ENCODE measurements around the gene DEPDC1B. TPM values are rescaled to one million over a fixed set of nuclear protein-coding genes. Genes with fewer than 3 reads are reported as not detected.

DEPDC1B gene
- polyA plus RNA-seq, 6 donors from 2014 or later: 0.44 TPM; not detected in 5

DNA sequence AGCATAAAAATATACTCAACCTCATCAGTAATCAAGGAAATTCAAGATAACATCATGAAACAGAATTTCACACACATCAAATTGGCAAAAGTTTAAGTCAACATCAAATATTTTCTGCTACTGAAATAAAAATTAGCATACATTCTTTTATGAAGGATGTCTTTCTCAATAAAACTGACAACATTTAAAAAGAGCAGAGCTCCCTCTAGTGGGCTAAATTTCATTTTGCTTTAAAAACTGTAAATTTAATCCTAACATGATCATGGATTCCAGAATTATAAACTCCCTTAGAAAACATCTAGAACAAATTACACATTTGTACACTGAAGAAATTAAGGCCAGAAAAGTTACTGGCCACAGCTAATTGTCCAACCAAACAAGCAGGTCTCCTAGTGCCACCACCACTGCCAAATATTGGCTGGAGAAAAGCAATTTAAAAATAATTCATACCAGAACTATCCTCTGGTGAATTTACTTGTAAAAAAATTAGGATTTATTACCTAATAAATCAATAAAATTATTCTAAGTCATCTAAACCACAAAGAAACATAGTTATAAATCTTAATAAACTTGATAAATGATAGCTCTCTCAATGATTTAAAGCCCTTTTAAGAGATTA, 31.2 kb downstream of the DEPDC1B start:
- no peak overlapping the region for H3K27ac Mint-ChIP-seq
- H3K9me3 Mint-ChIP-seq: no peaks in the 10 kb centered on the region
- peak in 1 of 2 donors; percentile 30 for ATAC-seq (ENCODE audit: low read depth in 2 of 2)
- H3K4me3 Mint-ChIP-seq: no peak overlapping the region
- no peaks in the 10 kb centered on the region for H3K27me3 Mint-ChIP-seq
- no peaks in the 10 kb centered on the region for H3K4me1 Mint-ChIP-seq
- DNase-seq: peak; percentile 29
- H3K36me3 Mint-ChIP-seq: no peaks in the 10 kb centered on the region

DNA sequence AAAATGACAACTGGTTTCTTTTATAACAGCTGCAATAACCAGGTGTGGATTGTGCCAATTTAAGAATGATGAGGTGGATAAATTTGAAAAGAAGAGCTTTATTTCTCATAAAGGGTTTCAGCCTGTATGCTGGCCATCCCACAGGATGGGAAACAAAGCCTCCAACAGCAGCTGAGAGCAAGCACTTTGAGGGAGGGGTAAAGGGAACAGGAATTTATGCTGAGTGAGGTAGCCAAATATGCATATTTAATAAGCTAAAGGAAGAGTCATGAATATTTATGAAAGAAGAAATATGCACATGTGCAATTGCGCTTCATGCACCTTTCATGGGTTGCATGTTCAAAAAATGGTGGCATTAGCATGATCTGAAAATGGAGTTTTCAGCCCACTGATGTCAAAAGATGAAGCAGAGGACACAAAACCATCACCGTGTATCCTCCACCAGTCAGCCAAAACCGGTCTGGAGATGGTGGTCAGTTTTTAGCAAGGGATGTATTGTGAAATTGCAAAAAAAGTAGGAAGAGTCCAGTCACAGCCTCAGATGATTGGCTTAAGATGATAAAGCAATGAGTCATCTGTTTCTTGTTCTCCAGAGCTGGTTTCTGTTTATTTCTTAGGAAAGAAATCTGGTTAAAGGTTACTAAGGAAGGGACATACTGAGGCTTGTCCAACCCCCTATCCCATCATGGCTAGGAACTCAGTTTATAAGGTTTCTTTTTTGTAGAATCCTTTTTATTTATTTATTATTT, 47.9 kb downstream of the DEPDC1B start:
- ATAC-seq (ENCODE audit: low read depth in 2 of 2) (no peak), DNase-seq (no peak)
- Mint-ChIP-seq H3K4me1 (no peaks in the 10 kb centered on the region), H3K36me3 (no peaks in the 10 kb centered on the region), H3K4me3 (no peak overlapping the region), H3K9me3 (peaks cover 0 to 10% (median 6%) of the 10 kb centered on the region in 7 donors), H3K27ac (no peak overlapping the region), H3K27me3 (no peaks in the 10 kb centered on the region)

GRCh38 chr5:60649288-60649917, 50.6 kb downstream of the DEPDC1B start:
- Mint-ChIP-seq H3K4me1 (no peaks in the 10 kb centered on the region), H3K4me3 (no peak overlapping the region), H3K27me3 (no peaks in the 10 kb centered on the region), H3K27ac (no peak overlapping the region), H3K9me3 (no peaks in the 10 kb centered on the region), H3K36me3 (no peaks in the 10 kb centered on the region)
- ATAC-seq (ENCODE audit: low read depth in 2 of 2): peak; percentile 66 to 81
- peak; percentile 42 for DNase-seq

GRCh38 chr5:60648175-60648574, 51.8 kb downstream of the DEPDC1B start:
- H3K4me1 Mint-ChIP-seq: no peaks in the 10 kb centered on the region
- no peaks in the 10 kb centered on the region for H3K36me3 Mint-ChIP-seq
- no peaks in the 10 kb centered on the region for H3K27me3 Mint-ChIP-seq
- no peak overlapping the region for H3K4me3 Mint-ChIP-seq
- no peaks in the 10 kb centered on the region for H3K9me3 Mint-ChIP-seq
- peak overlapping the region in 1 of 6 donors; percentile 18 for H3K27ac Mint-ChIP-seq
- no peak for ATAC-seq (ENCODE audit: low read depth in 2 of 2)
- no peak for DNase-seq

- Mint-ChIP-seq H3K4me1 (no peaks in the 10 kb centered on the region), H3K27ac (no peak overlapping the region), H3K4me3 (no peak overlapping the region), H3K36me3 (no peaks in the 10 kb centered on the region), H3K9me3 (no peaks in the 10 kb centered on the region), H3K27me3 (no peaks in the 10 kb centered on the region)
- DNase-seq: no peak
- no peak for ATAC-seq (ENCODE audit: low read depth in 2 of 2)
Measured at GRCh38 chr5:60640901-60641300, 59.1 kb downstream of the DEPDC1B start.

DNA sequence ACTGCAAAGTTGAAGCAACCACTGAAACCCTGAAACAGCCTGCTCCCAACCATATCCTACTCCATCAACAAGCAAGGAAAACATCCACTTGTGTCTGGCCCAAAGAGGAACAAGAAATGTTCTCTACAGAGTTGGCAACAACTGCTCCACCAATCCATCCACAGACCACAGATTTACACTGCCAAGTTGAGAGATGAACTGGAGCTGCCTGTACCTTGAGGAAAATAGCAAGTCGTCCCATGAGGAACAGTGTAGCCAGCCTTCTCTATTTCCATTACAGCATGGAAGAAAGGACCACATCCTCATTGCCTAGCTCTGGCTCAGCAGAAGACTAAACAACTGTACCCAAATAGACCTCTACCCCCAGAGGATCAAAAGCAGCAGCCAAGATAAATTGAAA, 60.4 kb downstream of the DEPDC1B start:
- no peak for DNase-seq
- Mint-ChIP-seq H3K4me3 (no peak overlapping the region), H3K27me3 (no peaks in the 10 kb centered on the region), H3K27ac (no peak overlapping the region), H3K9me3 (no peaks in the 10 kb centered on the region), H3K4me1 (no peaks in the 10 kb centered on the region), H3K36me3 (no peaks in the 10 kb centered on the region)
- ATAC-seq (ENCODE audit: low read depth in 2 of 2): no peak

DNA sequence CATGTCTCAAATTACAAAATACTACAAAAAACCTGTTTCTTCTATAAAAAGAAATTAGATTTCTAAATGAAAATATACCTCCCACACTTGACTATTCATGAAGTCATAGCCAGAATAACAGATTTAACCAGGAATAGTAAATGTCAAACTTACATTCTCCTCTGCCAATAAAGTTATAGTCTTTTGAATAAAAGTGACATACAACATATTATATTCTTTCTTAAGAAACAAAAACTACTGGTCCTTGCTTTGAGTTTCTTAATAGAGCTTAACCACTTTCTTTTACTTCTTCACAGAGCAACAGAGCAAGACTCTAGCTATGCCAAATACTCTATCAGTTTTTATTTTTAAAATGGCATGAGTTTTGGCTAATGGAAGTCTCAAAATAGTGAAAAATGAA, 61.7 kb downstream of the DEPDC1B start:
- H3K27me3 Mint-ChIP-seq: no peaks in the 10 kb centered on the region
- no peak overlapping the region for H3K27ac Mint-ChIP-seq
- peaks cover 0 to 1% (median 0%) of the 10 kb centered on the region in 7 donors for H3K9me3 Mint-ChIP-seq
- DNase-seq: no peak
- H3K4me3 Mint-ChIP-seq: no peak overlapping the region
- no peak for ATAC-seq (ENCODE audit: low read depth in 2 of 2)
- no peaks in the 10 kb centered on the region for H3K4me1 Mint-ChIP-seq
- no peaks in the 10 kb centered on the region for H3K36me3 Mint-ChIP-seq

- Mint-ChIP-seq H3K36me3 (no peaks in the 10 kb centered on the region), H3K4me3 (no peak overlapping the region)
- ATAC-seq (ENCODE audit: low read depth in 2 of 2): no peak
Measured at GRCh38 chr5:60636644-60637043, 63.3 kb downstream of the DEPDC1B start.

DNA sequence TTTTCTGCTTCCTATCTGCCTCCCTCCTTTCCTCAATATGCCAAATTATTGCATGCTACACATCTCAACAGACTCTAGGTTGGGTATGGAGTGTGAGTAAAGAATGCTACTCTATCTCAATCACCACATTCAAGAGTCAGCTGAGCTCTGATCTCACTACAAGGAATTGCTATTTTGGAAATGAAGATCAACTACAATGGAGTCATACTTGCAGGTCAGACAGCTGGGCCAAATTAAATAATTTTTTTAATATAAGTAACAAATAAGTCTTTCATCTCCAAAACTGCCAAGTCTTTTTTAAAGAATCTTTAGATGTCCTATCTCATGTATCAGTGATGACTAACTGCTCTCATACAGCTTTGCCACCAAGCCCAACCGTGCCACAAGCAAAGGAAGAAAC, 64.0 kb downstream of the DEPDC1B start:
- no peaks in the 10 kb centered on the region for H3K27me3 Mint-ChIP-seq

More at GRCh38 chr5:60636644-60637043, 63.3 kb downstream of the DEPDC1B start:
- Mint-ChIP-seq H3K4me1 (no peaks in the 10 kb centered on the region), H3K9me3 (peaks cover 0 to 1% (median 0%) of the 10 kb centered on the region in 7 donors), H3K27me3 (no peaks in the 10 kb centered on the region), H3K27ac (no peak overlapping the region)
- no peak for DNase-seq

GRCh38 chr5:60634051-60634450, 65.9 kb downstream of the DEPDC1B start:
- Mint-ChIP-seq H3K27ac (peak overlapping the region in 1 of 6 donors; percentile 72), H3K4me1 (no peaks in the 10 kb centered on the region), H3K9me3 (peaks cover 0 to 1% (median 0%) of the 10 kb centered on the region in 7 donors), H3K4me3 (no peak overlapping the region), H3K36me3 (no peaks in the 10 kb centered on the region), H3K27me3 (no peaks in the 10 kb centered on the region)
- DNase-seq: no peak
- ATAC-seq (ENCODE audit: low read depth in 2 of 2): no peak

More for the DNA sequence above, 64.0 kb downstream of the DEPDC1B start:
- ATAC-seq (ENCODE audit: low read depth in 2 of 2) (no peak), DNase-seq (no peak)
- Mint-ChIP-seq H3K9me3 (peaks cover 0 to 1% (median 0%) of the 10 kb centered on the region in 7 donors), H3K27ac (no peak overlapping the region), H3K36me3 (no peaks in the 10 kb centered on the region), H3K4me3 (no peak overlapping the region), H3K4me1 (no peaks in the 10 kb centered on the region)

GRCh38 chr5:60633341-60633740, 66.6 kb downstream of the DEPDC1B start:
- peaks cover 0 to 1% (median 0%) of the 10 kb centered on the region in 7 donors for H3K9me3 Mint-ChIP-seq
- H3K4me1 Mint-ChIP-seq: no peaks in the 10 kb centered on the region
- H3K4me3 Mint-ChIP-seq: no peak overlapping the region
- DNase-seq (no peak), ATAC-seq (ENCODE audit: low read depth in 2 of 2) (no peak)
- no peaks in the 10 kb centered on the region for H3K27me3 Mint-ChIP-seq
- H3K36me3 Mint-ChIP-seq: no peaks in the 10 kb centered on the region
- peak overlapping the region in 1 of 6 donors; percentile 10 for H3K27ac Mint-ChIP-seq

GRCh38 chr5:60632153-60632552, 67.8 kb downstream of the DEPDC1B start:
- Mint-ChIP-seq H3K27me3 (no peaks in the 10 kb centered on the region), H3K36me3 (no peaks in the 10 kb centered on the region), H3K9me3 (peaks cover 0 to 1% (median 0%) of the 10 kb centered on the region in 7 donors), H3K27ac (no peak overlapping the region), H3K4me3 (no peak overlapping the region), H3K4me1 (no peaks in the 10 kb centered on the region)
- DNase-seq (no peak), ATAC-seq (ENCODE audit: low read depth in 2 of 2) (no peak)

DNA sequence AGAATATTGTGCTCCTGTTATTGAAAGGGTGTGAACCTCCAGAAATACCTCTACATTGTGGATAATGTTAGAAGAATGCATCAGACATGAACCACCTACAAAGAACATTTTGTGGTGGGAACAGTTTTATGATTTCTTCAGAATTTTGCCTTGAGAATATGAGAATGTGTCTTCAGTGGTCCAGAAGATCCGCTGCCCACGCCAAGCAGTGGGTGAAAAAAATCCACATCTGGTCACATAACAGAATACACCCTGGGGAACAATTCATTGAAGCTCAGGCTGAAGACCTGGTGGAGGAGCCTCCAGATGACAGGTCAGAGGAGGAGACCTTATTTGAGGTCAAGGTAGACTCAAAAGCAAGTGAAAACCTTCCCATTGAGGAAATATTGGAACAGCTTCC, 69.1 kb downstream of the DEPDC1B start:
- DNase-seq (no peak), ATAC-seq (ENCODE audit: low read depth in 2 of 2) (no peak)
- Mint-ChIP-seq H3K4me3 (no peak overlapping the region), H3K4me1 (no peaks in the 10 kb centered on the region), H3K36me3 (no peaks in the 10 kb centered on the region), H3K27me3 (no peaks in the 10 kb centered on the region), H3K9me3 (peaks cover 0 to 1% (median 0%) of the 10 kb centered on the region in 7 donors), H3K27ac (no peak overlapping the region)

DNA sequence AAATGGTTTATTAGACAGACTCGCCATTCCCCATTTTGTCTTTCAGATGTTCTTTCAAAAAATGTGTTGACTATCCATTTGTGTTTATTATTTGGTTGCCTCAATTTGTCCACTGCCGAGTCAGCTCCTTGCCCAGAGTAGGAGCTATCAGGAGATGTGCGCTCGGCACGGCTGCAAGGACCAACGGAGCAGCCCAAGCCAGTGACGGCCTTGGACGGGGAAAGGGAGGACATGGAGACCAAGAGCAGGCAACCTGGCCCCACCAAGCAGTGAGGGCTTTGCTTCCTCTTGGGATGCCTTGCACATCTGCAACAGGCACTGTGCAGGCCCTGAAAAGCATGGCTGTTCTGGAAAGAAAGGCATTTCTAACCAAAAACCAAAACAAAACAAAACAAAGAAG, 69.8 kb downstream of the DEPDC1B start:
- H3K4me3 Mint-ChIP-seq: no peak overlapping the region
- H3K27ac Mint-ChIP-seq: no peak overlapping the region
- DNase-seq (no peak), ATAC-seq (ENCODE audit: low read depth in 2 of 2) (no peak)
- H3K36me3 Mint-ChIP-seq: no peaks in the 10 kb centered on the region
- H3K9me3 Mint-ChIP-seq: peaks cover 0 to 2% (median 0%) of the 10 kb centered on the region in 7 donors
- H3K27me3 Mint-ChIP-seq: no peaks in the 10 kb centered on the region
- H3K4me1 Mint-ChIP-seq: no peaks in the 10 kb centered on the region

Data from naive B cell (primary cell).